Keratinocyte (primary cell): ENCODE measurements around the gene NR3C2. TPM values are rescaled to one million over a fixed set of nuclear protein-coding genes. Genes with fewer than 3 reads are reported as not detected.

ENCODE experiments used
- DNase-seq: peaks from one replicate; pipeline ENCODE4 v3.0.0-alpha.2; 2011; ENCODE audit warnings: low read depth, missing footprints, low spot score
- FAIRE-seq: peaks from 2 replicates; lab custom pipeline; 2011; peaks lifted over from hg19 to GRCh38; lab: Jason Lieb, UNC
- H2AFZ ChIP-seq: 2 replicates; pipeline ENCODE4 v1.6.0; 2012; ENCODE audit warnings: low read length, control low read depth, inconsistent platforms; ENCODE audit not compliant: control insufficient read depth
- H3K27ac ChIP-seq: 2 replicates; pipeline ENCODE4 v1.5.1; 2011; ENCODE audit warnings: low read length; ENCODE audit not compliant: control insufficient read depth, insufficient read depth
- H3K27me3 ChIP-seq: 3 replicates; pipeline ENCODE4 v1.6.0; 2011; ENCODE audit warnings: low read length; ENCODE audit not compliant: control insufficient read depth, insufficient read depth; ENCODE audit errors: extremely low read depth
- H3K36me3 ChIP-seq, 2 experiments: 2 replicates in 1 of 2; 3 replicates in 1 of 2; pipeline ENCODE4 v1.5.1; 2011; ENCODE audit warnings: low read length in 2 of 2, mild to moderate bottlenecking in 1 of 2; ENCODE audit not compliant: control insufficient read depth in 2 of 2, insufficient read depth in 2 of 2; ENCODE audit errors: extremely low read depth in 1 of 2
- H3K4me1 ChIP-seq: 3 replicates; pipeline ENCODE4 v1.5.1; 2011; ENCODE audit warnings: low read length; ENCODE audit not compliant: control insufficient read depth, insufficient read depth; ENCODE audit errors: extremely low read depth
- H3K4me2 ChIP-seq: 3 replicates; pipeline ENCODE4 v1.6.0; 2011; ENCODE audit warnings: low read depth, low read length; ENCODE audit not compliant: control insufficient read depth, insufficient read depth; ENCODE audit errors: extremely low read depth
- H3K4me3 ChIP-seq, 3 experiments: fragments of 200-600 bp in 1 of 3; sonication (generic) in 1 of 3; 2 replicates in 2 of 3; 3 replicates in 1 of 3; pipeline ENCODE4 v1.5.1; 2011 to 2016; ENCODE audit warnings: low read length in 3 of 3, mild to moderate bottlenecking in 3 of 3, control low read depth in 2 of 3, inconsistent platforms in 1 of 3, low read depth in 1 of 3, mixed read lengths in 1 of 3, mixed run types in 1 of 3, moderate library complexity in 1 of 3; ENCODE audit not compliant: control insufficient read depth in 2 of 3, insufficient read depth in 2 of 3; ENCODE audit errors: extremely low read depth in 1 of 3
- H3K79me2 ChIP-seq: 2 replicates; pipeline ENCODE4 v1.6.0; 2012; ENCODE audit warnings: low read length; ENCODE audit not compliant: control insufficient read depth, insufficient read depth
- H3K9ac ChIP-seq: 3 replicates; pipeline ENCODE4 v1.6.0; 2011; ENCODE audit warnings: low read length; ENCODE audit not compliant: control insufficient read depth, insufficient read depth; ENCODE audit errors: extremely low read depth
- H3K9me1 ChIP-seq: 3 replicates; pipeline ENCODE4 v1.6.0; 2011; ENCODE audit warnings: low read length; ENCODE audit not compliant: control insufficient read depth, insufficient read depth; ENCODE audit errors: extremely low read depth
- H3K9me3 ChIP-seq: 2 replicates; pipeline ENCODE4 v1.5.1; 2012; ENCODE audit warnings: low read depth, low read length; ENCODE audit not compliant: control insufficient read depth
- H4K20me1 ChIP-seq: 3 replicates; pipeline ENCODE4 v1.6.0; 2011; ENCODE audit warnings: low read length; ENCODE audit not compliant: control insufficient read depth, insufficient read depth; ENCODE audit errors: extremely low read depth
- EZH2 ChIP-seq: IDR thresholded peaks from one replicate; pipeline ENCODE4 v1.6.1; 2012; ENCODE audit warnings: inconsistent platforms, mild to moderate bottlenecking, low read length, moderate library complexity
- dilution Hi-C: fragments of 300-500 bp; cut with MboI; formaldehyde crosslinking; loops from one replicate; pipeline ENCODE4 v1.7.0; 2020; ENCODE audit warnings: low sequenced_read_pairs; ENCODE audit not compliant: extremely low pct_ligation_motif_present
- polyA plus RNA-seq, 5 experiments: library from polyadenylated mRNA; depleted of rRNA in 3 of 5; stranded (reverse) in 3 of 5; stranded (forward) in 1 of 5; unstranded in 1 of 5; fragments of >200 nt; gene quantifications; 1 replicate in 1 of 5; 2 replicates in 3 of 5; 3 replicates in 1 of 5; pipeline versions ENCODE4 v1.2.1 to v1.2.3, GENCODE V29; 2011 to 2012; ENCODE audit warnings: missing spikeins in 2 of 5, low read depth in 1 of 5, low replicate concordance in 1 of 5
- TF ChIP-seq, protein P1 (sequence below), 3 experiments: IDR thresholded peaks in 1 of 3; conservative IDR thresholded peaks in 1 of 3; optimal IDR thresholded peaks in 1 of 3; 2 replicates in 2 of 3; 3 replicates in 1 of 3; pipeline versions ENCODE3 to v1.5.1; 2011; ENCODE audit warnings: low read length in 3 of 3, mild to moderate bottlenecking in 3 of 3, moderate library complexity in 2 of 3, control low read depth in 1 of 3, inconsistent platforms in 1 of 3; ENCODE audit not compliant: insufficient read depth in 2 of 3; ENCODE audit errors: extremely low read depth in 1 of 3

The NR3C2 gene
- polyA plus RNA-seq, 1 donor (not counting 4 experiments of a cell fraction or from before 2014, with no cell fraction given), result 1.5 TPM

DNA sequence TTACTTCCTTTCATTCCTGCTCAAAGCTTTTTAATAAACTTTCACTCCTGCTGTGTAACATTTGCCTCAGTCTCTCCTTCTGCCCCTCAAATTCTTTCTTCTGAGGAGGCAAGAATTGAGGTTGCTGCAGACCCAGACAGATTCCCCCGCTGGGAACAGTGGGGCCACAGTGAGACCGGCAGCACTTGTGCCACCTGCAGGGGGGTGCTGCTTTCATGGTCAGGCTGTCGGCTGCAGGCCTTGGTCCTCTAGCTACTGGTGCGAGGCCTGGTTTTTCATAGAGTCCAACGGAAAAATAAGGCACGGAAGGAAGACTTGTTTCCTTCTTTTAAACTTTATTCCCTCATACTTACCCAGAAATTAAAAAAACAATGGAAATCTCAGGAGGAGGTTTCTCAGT is 296.7 kb downstream of the NR3C2 start:
- no peaks in the 10 kb centered on the region for H3K27me3 ChIP-seq
- H3K9ac ChIP-seq, result no peak overlapping the region
- FAIRE-seq (no peak), DNase-seq (no peak)
- H3K4me2 ChIP-seq, result no peak overlapping the region
- no peak overlapping the region for H3K27ac ChIP-seq
- H4K20me1 ChIP-seq, result no peaks in the 10 kb centered on the region
- H3K9me1 ChIP-seq, result no peaks in the 10 kb centered on the region
- no peaks in the 10 kb centered on the region for H3K4me1 ChIP-seq
- H2AFZ ChIP-seq, result no peak overlapping the region
- dilution Hi-C loops, result no loop called here
- no peak overlapping the region for H3K4me3 ChIP-seq
- H3K9me3 ChIP-seq, result no peaks in the 10 kb centered on the region
- TF ChIP-seq, protein P1, sequence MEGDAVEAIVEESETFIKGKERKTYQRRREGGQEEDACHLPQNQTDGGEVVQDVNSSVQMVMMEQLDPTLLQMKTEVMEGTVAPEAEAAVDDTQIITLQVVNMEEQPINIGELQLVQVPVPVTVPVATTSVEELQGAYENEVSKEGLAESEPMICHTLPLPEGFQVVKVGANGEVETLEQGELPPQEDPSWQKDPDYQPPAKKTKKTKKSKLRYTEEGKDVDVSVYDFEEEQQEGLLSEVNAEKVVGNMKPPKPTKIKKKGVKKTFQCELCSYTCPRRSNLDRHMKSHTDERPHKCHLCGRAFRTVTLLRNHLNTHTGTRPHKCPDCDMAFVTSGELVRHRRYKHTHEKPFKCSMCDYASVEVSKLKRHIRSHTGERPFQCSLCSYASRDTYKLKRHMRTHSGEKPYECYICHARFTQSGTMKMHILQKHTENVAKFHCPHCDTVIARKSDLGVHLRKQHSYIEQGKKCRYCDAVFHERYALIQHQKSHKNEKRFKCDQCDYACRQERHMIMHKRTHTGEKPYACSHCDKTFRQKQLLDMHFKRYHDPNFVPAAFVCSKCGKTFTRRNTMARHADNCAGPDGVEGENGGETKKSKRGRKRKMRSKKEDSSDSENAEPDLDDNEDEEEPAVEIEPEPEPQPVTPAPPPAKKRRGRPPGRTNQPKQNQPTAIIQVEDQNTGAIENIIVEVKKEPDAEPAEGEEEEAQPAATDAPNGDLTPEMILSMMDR (optimal IDR thresholded peaks at IDR 0.05 in 1 of 3, IDR thresholded peaks at IDR 0.05 in 1 of 3, conservative IDR thresholded peaks at IDR 0.05 in 1 of 3; ENCODE audit: extremely low read depth in 1 of 3, insufficient read depth in 2 of 3, low read length in 3 of 3), result no peak
- no peak for TF ChIP-seq EZH2
- H3K36me3 ChIP-seq, result no peaks in the 10 kb centered on the region
- H3K79me2 ChIP-seq, result no peaks in the 10 kb centered on the region

DNA sequence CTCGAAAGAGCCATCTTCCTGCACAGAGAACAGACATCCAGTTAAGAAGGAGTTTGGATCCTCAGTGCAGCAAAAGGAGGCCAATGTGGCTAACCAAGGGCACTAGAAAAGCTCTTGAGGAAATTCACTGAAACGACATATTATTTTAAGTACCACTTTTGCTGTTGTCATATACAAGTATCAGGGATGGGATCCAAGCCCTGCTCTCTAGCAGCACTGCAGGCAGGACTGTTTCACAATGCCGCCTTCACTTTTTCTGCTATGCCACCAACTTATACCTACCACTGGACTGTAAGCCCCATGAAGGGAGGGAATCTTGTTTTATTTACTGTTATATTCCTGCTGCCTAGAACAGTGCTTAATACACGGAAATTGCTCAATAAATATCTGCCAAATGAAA is 299.0 kb downstream of the NR3C2 start:
- FAIRE-seq (no peak), DNase-seq (no peak)
- no peak overlapping the region for H3K4me3 ChIP-seq
- H3K9me3 ChIP-seq, result no peaks in the 10 kb centered on the region
- H2AFZ ChIP-seq, result no peak overlapping the region
- no peaks in the 10 kb centered on the region for H3K27me3 ChIP-seq
- no peaks in the 10 kb centered on the region for H3K36me3 ChIP-seq
- H3K9ac ChIP-seq, result no peak overlapping the region
- no peaks in the 10 kb centered on the region for H3K79me2 ChIP-seq
- no peak overlapping the region for H3K27ac ChIP-seq
- no peaks in the 10 kb centered on the region for H3K4me1 ChIP-seq
- H3K9me1 ChIP-seq, result no peaks in the 10 kb centered on the region
- no peak for TF ChIP-seq EZH2
- TF ChIP-seq, protein P1 (optimal IDR thresholded peaks at IDR 0.05 in 1 of 3, IDR thresholded peaks at IDR 0.05 in 1 of 3, conservative IDR thresholded peaks at IDR 0.05 in 1 of 3; ENCODE audit: extremely low read depth in 1 of 3, insufficient read depth in 2 of 3, low read length in 3 of 3), result no peak
- dilution Hi-C loops, result no loop called here
- no peak overlapping the region for H3K4me2 ChIP-seq
- H4K20me1 ChIP-seq, result no peaks in the 10 kb centered on the region
